Measurements from ENCODE around the gene TEX26.

The TEX26 gene

DNA sequence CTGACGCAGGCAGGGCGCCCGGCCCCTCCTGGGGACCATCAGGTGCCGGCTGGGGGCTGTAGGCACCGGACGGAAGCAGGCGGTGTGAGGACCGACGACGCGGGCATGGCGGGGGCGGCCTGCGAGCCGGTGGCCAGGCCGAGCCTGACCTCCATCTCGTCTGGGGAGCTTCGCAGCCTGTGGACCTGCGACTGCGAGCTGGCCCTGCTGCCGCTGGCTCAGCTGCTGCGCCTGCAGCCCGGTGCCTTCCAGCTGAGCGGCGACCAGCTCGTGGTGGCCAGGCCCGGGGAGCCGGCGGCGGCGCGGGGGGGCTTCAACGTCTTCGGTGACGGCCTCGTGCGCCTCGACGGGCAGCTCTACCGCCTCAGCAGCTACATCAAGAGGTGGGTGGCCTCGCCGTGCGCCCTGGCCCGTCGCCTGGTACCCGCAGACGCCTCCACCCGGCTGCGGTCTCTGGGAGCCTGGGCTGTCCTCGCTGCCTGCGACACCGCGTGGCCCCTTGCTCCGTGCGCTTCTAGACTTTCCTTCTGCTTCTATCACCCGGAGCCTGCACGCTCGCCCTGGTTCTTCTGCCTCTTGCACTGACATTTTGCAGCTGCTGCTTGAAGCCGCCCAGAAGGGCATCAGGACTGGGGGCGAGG is 25.9 kb upstream of the TEX26 start:
- no peaks in the 10 kb centered on the region for H3K9me3 Mint-ChIP-seq
- H3K4me3 Mint-ChIP-seq = no peak overlapping the region
- no peak for DNase-seq
- no peak overlapping the region for H3K27ac Mint-ChIP-seq
- H3K27me3 Mint-ChIP-seq = peaks cover 56 to 73% of the 10 kb centered on the region in 2 donors
- H3K36me3 Mint-ChIP-seq (ENCODE audit: insufficient read depth) = no peaks in the 10 kb centered on the region
- no peak for ATAC-seq (replicated peaks)
- peaks cover 5 to 13% of the 10 kb centered on the region in 2 donors for H3K4me1 Mint-ChIP-seq (ENCODE audit: low read depth in 2 of 2)

DNA sequence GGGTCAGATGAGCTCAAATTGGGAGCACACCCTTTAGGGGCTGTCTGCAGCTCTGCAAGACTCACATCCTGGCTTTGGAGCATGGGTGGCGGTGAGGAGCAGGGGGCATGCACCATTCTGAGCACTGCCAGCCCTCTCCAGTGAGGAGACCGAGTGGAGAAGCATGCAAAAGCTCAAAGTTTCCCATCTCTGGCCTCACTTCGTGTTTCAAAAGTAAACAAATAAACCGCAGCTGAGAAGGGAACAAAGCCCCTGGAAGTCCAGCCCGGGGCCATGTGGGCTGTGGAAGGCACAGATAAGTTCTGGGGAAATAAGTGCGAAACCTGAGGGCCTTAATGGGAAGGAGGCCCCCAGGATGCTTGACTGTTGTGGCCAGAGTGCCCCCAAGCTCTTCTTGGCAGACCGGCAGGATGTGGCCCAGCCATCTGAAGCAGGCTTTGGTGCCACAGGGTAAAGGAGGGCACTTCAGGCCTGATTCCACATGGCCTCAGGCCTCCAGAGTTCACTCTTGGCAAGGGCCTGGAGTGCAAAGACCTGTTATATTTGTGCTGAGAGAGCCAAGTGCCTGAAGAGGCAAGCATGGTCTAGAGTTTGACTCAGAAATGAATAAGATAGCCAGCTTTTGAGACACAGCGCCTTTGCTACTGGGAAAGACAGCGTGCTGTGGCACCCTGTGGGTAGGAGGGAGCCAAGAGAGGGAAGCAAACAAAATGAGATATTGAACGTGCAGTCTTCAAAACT is 25.2 kb upstream of the TEX26 start:
- no peaks in the 10 kb centered on the region for H3K36me3 Mint-ChIP-seq (ENCODE audit: insufficient read depth)
- DNase-seq (no peak), ATAC-seq (replicated peaks) (no peak)
- no peak overlapping the region for H3K27ac Mint-ChIP-seq
- peaks cover 4 to 13% of the 10 kb centered on the region in 2 donors for H3K4me1 Mint-ChIP-seq (ENCODE audit: low read depth in 2 of 2)
- H3K9me3 Mint-ChIP-seq = no peaks in the 10 kb centered on the region
- no peak overlapping the region for H3K4me3 Mint-ChIP-seq
- H3K27me3 Mint-ChIP-seq = peaks cover 56 to 81% of the 10 kb centered on the region in 2 donors

DNA sequence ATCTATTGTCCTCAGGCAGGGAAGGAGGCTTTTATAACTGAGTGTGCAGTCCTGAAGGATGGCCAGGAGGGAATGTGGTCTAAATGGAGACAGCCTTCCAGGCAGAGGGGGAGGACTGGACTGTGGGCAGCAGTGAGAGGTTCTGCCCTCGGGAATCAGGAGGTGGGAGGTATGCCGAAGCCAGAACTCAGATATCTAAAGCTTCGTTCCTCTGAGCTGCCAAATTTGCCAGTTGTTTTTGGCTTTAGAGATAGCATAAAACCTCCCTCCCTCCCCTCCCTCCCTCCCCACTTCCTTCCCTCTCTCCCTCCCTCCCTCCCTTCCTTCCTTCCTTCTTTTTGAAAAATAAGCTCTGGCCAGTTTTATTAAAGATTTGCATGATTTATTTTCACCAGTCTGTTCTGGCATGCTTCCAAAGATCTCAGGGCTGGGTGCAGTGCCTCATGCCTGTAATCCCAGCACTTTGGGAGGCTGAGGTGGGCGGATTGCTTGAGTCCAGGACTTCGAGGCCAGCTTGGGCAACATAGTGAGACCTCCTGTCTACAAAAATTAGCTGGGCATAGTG is 24.0 kb upstream of the TEX26 start:
- H3K4me1 Mint-ChIP-seq (ENCODE audit: low read depth in 2 of 2) = peaks cover 4 to 13% of the 10 kb centered on the region in 2 donors
- no peak for DNase-seq
- H3K9me3 Mint-ChIP-seq = no peaks in the 10 kb centered on the region
- H3K36me3 Mint-ChIP-seq (ENCODE audit: insufficient read depth) = no peaks in the 10 kb centered on the region
- H3K4me3 Mint-ChIP-seq = no peak overlapping the region
- no peak overlapping the region for H3K27ac Mint-ChIP-seq
- no peak for ATAC-seq (replicated peaks)
- peaks cover 56 to 82% of the 10 kb centered on the region in 2 donors for H3K27me3 Mint-ChIP-seq

DNA sequence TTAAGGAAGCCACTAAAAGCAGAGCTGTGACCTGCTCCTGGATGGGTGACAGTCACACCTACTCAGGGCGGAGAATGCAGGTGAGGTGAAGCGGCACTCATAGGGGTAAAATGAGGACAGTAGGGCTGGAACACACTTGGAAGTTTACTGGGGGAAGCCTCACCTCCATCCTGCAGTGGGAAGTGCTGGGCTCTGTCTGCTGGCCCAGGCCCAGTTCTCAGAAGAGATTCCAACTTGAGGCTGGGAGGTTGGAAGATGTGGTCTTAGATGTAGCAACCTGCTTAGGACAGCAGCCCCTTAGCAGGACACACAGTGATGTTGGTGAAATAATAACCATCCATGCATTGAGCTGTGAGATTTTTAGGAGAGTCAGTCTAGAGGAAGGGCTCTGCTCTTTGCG is 21.8 kb upstream of the TEX26 start:
- peaks cover 48 to 81% of the 10 kb centered on the region in 2 donors for H3K27me3 Mint-ChIP-seq
- H3K4me3 Mint-ChIP-seq = no peak overlapping the region
- H3K9me3 Mint-ChIP-seq = no peaks in the 10 kb centered on the region
- DNase-seq = no peak
- no peaks in the 10 kb centered on the region for H3K36me3 Mint-ChIP-seq (ENCODE audit: insufficient read depth)
- H3K4me1 Mint-ChIP-seq (ENCODE audit: low read depth in 2 of 2) = peaks cover 0 to 8% of the 10 kb centered on the region in 2 donors
- no peak overlapping the region for H3K27ac Mint-ChIP-seq
- no peak for ATAC-seq (replicated peaks)

DNA sequence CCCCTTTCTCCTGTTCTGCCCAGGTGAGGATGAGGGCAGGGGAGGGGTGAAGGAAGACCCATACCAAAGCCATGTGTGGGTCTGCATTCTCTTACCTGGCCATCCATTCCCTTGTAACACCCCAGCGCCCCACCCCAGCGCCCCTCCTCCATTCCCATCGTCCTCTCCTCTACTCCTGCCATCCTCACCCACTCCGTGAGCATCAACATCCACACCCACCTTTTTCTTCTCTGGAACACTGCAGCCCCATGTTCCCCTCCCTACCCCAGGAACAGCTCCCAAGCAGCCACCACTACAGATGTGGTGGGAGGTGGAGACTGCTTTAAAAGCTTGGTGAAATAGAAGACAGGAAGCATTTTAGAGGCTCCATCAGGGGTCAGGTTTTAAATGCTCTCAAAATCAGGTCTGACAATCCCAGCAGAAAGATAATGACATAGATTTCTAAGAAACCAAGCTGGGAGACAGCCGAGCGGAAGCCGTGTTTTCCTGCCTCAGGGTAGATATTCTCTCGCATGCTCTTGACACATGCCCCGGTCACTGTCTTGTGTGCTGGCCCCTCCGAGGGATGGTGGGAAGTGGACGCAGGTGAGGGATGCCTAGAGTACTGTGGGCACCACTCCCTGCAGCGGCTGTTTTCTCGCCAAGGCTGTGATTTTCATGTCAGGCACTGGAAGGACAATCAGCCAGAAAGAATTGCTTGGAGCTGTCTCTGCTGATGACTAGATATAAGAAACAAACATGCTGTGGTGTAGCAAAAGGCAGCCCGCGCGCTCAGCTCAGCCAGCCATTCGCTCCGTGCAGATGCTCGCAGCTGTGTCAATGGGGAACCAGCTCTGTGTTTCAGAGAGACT is 16.5 kb upstream of the TEX26 start:
- no peaks in the 10 kb centered on the region for H3K4me1 Mint-ChIP-seq (ENCODE audit: low read depth in 2 of 2)
- H3K4me3 Mint-ChIP-seq = no peak overlapping the region
- no peak overlapping the region for H3K27ac Mint-ChIP-seq
- no peak for DNase-seq
- no peaks in the 10 kb centered on the region for H3K36me3 Mint-ChIP-seq (ENCODE audit: insufficient read depth)
- no peaks in the 10 kb centered on the region for H3K9me3 Mint-ChIP-seq
- ATAC-seq (replicated peaks) = no peak
- peaks cover 31 to 65% of the 10 kb centered on the region in 2 donors for H3K27me3 Mint-ChIP-seq

DNA sequence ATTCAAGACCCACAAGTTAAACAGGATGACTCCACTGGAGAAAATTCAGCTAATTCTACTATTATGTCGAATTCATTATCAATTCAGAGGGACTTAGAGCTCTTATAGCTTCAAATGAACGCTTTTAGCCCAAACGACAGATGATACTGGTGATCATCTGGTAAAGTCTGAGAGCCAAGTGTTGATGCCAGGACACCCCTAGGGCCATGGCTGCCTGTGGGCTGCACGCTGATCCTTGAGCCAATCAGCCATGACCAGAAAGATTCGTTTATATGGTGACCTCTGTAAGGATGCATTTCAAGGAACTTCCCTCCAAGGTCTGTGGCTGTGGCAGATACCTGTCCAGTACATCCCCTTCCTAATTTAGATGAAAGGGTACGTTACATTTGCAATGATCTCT is 15.5 kb upstream of the TEX26 start:
- DNase-seq = no peak
- Mint-ChIP-seq H3K27ac (no peak overlapping the region), H3K9me3 (no peaks in the 10 kb centered on the region), H3K27me3 (peaks cover 25 to 54% of the 10 kb centered on the region in 2 donors), H3K4me1 (ENCODE audit: low read depth in 2 of 2) (no peaks in the 10 kb centered on the region), H3K36me3 (ENCODE audit: insufficient read depth) (no peaks in the 10 kb centered on the region), H3K4me3 (no peak overlapping the region)
- no peak for ATAC-seq (replicated peaks)

DNA sequence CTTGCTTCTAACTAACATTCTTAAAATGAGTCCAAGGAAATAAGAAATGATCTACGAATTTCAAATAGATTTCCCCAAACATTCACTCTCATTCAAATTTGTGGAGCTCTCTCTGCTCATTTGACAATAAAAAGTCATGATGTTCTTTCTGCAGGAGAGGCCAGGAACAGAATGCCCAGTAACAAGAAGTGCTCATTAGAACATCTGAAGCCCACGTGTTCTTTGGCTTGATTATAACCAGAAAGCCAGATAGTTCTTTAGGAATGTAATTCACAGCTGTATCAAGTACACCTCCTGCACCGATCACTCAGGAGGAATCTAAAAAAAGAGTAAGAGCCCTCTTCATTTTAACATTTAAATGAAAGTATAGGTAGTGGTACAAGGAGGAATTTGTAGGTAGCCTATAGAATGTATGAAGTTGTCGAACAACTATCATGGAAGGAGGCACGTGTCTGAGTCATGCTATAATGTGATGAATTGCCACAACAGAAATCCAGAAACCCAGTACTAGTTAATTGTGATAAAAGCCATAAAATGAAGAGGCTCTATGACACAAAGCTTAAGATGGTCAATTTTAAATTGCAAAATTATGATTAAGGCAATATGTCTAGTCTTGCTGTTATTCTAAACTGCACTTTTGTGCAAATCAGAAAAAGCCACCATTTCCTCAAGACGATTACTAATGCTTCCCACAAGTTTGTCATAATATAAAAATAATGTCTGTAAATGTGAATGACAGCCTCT is 13.6 kb upstream of the TEX26 start:
- H3K27ac Mint-ChIP-seq = no peak overlapping the region
- ATAC-seq (replicated peaks) (no peak), DNase-seq (no peak)
- no peaks in the 10 kb centered on the region for H3K4me1 Mint-ChIP-seq (ENCODE audit: low read depth in 2 of 2)
- peaks cover 32 to 40% of the 10 kb centered on the region in 2 donors for H3K27me3 Mint-ChIP-seq
- H3K4me3 Mint-ChIP-seq = no peak overlapping the region
- no peaks in the 10 kb centered on the region for H3K9me3 Mint-ChIP-seq
- H3K36me3 Mint-ChIP-seq (ENCODE audit: insufficient read depth) = no peaks in the 10 kb centered on the region

DNA sequence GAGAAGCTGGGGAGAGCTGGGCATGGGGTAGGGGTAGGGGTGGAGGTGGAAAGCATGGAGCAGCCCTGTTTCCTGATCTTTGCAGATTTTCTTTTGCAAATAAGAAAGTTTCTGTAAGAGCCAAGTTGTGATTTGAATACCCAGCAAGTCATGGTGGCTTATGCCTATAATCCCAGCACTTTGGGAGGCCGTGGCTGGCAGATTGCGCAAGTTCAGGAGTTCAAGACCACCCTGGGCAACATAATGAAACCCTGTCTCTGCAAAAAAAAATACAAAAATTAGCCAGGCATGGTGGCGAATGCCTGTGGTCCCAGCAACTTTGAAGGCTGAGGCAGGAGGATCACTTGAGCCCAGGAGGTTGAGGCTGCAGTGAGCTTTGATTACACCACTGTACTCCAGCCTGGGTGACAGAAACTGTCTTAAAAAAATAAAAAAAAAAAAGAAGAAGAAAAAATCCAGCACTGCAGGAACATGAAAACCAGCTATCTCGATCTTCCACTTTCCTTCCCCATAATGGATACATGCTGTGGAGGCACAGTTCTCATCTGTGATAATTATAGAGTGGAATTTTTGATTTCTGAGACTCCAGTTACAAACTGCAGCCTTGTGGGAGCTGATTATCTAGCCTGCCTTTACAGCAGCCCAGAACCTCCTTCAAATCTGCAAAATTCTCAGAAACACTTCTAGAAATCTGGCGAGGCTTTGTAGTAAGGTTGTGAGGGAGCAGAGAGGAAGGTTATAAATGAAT is 12.1 kb upstream of the TEX26 start:
- H3K4me1 Mint-ChIP-seq (ENCODE audit: low read depth in 2 of 2) = peaks cover 0 to under 1% of the 10 kb centered on the region in 2 donors
- H3K36me3 Mint-ChIP-seq (ENCODE audit: insufficient read depth) = no peaks in the 10 kb centered on the region
- no peak overlapping the region for H3K4me3 Mint-ChIP-seq
- no peak overlapping the region for H3K27ac Mint-ChIP-seq
- H3K9me3 Mint-ChIP-seq = no peaks in the 10 kb centered on the region
- no peak for DNase-seq
- peaks cover 22 to 27% of the 10 kb centered on the region in 2 donors for H3K27me3 Mint-ChIP-seq
- ATAC-seq (replicated peaks) = no peak

DNA sequence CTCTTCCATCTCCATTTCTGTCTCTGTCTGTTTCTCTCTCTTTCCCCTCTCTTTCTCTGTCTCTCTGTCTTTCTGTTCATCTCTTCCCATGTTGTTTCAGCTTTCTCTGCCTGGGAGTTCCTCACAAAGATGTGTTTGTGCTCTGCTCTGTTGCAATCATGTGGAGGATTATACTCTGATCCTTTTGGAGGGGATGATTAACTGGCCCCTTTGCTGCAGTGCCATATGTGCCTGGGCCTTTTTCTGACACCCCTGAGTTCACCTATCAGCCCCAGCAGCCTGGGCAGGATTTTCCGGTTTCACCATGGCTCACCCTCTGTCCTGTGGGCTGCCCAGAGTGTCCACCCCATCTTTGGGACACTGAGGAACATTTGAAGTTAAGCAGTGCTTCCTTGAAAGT is 9.0 kb upstream of the TEX26 start:
- DNase-seq = no peak
- no peak for ATAC-seq (replicated peaks)
- Mint-ChIP-seq H3K4me1 (ENCODE audit: low read depth in 2 of 2) (peaks cover 0 to 4% of the 10 kb centered on the region in 2 donors), H3K9me3 (no peaks in the 10 kb centered on the region), H3K36me3 (ENCODE audit: insufficient read depth) (no peaks in the 10 kb centered on the region), H3K4me3 (no peak overlapping the region), H3K27me3 (peaks cover 7 to 16% of the 10 kb centered on the region in 2 donors), H3K27ac (no peak overlapping the region)

DNA sequence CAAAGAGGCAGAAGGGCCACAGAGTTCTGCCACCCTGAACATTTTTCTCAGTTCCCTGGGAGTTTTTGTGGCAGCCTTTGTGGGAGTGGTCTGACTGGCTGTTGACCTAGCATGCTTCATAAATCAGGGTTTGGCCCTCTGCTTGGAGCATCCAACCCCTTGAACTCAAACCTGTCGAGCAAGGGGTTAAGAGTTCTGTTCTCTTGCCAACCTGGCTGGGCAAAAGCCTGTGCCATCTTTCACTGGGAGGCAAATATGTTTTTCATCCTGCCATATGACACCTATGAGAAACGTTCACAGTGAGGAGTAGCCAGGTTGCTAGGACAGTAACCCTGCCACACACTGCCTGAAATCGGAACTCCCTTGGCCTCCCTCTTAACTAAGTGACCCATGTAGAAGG is 7.7 kb upstream of the TEX26 start:
- Mint-ChIP-seq H3K27me3 (peaks cover 20 to 28% of the 10 kb centered on the region in 2 donors), H3K36me3 (ENCODE audit: insufficient read depth) (no peaks in the 10 kb centered on the region), H3K9me3 (no peaks in the 10 kb centered on the region), H3K4me3 (no peak overlapping the region), H3K27ac (no peak overlapping the region), H3K4me1 (ENCODE audit: low read depth in 2 of 2) (peaks cover 0 to 4% of the 10 kb centered on the region in 2 donors)
- DNase-seq = no peak
- ATAC-seq (replicated peaks) = no peak

DNA sequence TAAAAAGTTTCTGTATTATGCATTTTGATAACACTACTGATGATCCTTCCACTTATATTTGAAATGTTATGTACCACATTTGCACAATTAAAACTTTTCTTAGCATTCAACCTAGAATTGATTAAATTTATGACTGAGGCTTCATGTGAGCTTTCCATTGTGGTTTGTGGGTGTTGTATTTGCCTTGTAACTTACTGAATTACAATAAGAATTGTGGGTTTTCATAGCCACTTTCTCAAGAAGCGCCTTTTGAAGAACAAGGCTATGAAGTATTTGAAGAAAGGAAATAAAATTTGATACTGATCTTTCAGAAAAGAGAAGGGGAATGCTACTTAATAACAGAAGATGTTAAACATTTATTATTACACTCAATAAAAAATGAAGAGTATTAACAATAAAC is 7.0 kb upstream of the TEX26 start:
- H3K4me1 Mint-ChIP-seq (ENCODE audit: low read depth in 2 of 2) = peaks cover 0 to 4% of the 10 kb centered on the region in 2 donors
- DNase-seq (no peak), ATAC-seq (replicated peaks) (no peak)
- H3K36me3 Mint-ChIP-seq (ENCODE audit: insufficient read depth) = no peaks in the 10 kb centered on the region
- no peak overlapping the region for H3K4me3 Mint-ChIP-seq
- H3K9me3 Mint-ChIP-seq = no peaks in the 10 kb centered on the region
- H3K27me3 Mint-ChIP-seq = peaks cover 27 to 35% of the 10 kb centered on the region in 2 donors
- no peak overlapping the region for H3K27ac Mint-ChIP-seq

DNA sequence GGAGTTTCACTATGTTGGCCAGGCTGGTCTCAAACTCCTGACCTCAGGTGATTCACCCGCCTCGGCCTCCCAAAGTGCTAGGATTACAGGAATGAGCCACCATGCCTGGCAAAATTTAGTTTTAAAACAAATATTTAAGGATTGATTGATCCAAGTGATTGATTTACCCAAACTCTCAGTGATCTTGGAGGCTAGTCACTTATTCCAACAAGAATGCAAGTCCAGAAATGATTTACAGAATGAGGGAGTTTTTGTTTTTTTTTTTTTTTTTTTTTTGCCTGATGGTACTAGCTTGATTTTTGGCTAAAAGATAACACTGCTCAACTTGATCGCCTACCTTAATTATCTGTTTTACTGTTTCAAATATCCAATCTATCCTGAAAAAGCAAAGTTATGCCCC is 5.7 kb upstream of the TEX26 start:
- no peak overlapping the region for H3K4me3 Mint-ChIP-seq
- H3K27me3 Mint-ChIP-seq = peaks cover 41 to 45% of the 10 kb centered on the region in 2 donors
- H3K27ac Mint-ChIP-seq = no peak overlapping the region
- no peak for DNase-seq
- H3K9me3 Mint-ChIP-seq = no peaks in the 10 kb centered on the region
- no peaks in the 10 kb centered on the region for H3K36me3 Mint-ChIP-seq (ENCODE audit: insufficient read depth)
- no peak for ATAC-seq (replicated peaks)
- peaks cover 0 to 4% of the 10 kb centered on the region in 2 donors for H3K4me1 Mint-ChIP-seq (ENCODE audit: low read depth in 2 of 2)

Measured in effector memory CD8-positive, alpha-beta T cell (primary cell).